Measurements from ENCODE around the gene CLEC16A.
A peak's percentile ranks its signal among the peaks of the same experiment; 100 is the strongest.

The CLEC16A gene

DNA sequence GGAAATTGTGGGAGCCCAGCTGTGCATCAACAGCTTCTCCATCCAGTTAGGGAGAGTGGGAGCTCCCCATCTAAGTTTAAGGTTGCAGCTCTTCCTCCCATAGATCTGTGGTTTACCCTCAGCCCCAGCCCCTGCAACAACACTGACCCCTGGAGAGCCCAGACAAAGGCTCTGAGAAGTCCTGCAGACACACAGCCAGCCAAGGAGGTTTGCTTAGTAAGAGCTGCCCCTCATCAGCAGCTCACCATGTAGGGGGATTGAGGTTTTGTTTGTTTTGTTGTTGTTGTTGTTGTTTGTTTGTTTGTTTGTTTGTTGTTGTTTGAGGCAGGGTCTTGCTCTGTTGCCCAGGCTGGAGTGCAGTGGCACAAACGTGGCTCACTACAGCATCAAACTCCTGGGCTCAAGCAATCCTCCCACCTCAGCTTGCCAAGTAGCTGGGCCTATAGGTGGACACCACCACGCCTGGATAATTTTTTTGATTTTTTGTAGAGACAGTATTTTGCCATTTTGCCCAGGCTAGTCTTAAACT is 138.6 kb downstream of the CLEC16A start:
- DNase-seq (ENCODE audit: low spot score) = no peak

- DNase-seq (ENCODE audit: low spot score) = no peak
These were observed 140.1 kb downstream of the CLEC16A start for GRCh38 chr16:11084484-11084875.

DNA sequence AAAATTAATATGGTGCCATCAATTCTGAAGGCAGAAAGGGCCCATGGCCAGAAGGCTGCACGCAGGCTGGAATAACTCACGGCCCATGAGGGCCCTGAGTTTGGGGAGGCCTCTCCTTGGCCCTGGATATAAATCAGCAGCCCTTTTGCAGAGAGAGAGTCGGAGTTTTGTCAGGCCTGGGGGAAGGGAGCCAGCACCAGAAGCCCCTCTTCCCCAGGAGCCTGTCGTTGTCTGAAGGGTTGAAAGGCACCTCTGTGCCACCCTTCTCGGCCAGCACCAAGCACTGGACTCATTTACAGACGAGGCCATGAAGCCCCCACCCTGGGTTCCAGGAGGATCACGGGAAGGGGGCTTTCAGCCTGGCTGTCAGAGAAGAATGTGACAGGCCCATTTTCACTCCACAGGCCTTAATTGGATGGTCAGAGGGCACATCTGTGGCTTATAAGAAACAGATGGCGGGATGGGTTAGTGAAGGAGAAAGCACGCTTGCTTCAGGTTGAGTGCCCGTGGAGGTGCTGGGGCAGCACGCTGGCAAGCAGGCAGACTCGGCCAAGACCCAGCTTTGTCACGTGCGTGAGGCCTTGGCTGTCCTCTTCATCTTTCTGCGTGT is 140.6 kb downstream of the CLEC16A start:
- DNase-seq (ENCODE audit: low spot score) = no peak

- no peak for DNase-seq (ENCODE audit: low spot score)
These were observed 141.6 kb downstream of the CLEC16A start for GRCh38 chr16:11085916-11086315.

- no peak for DNase-seq (ENCODE audit: low spot score)
These were observed 143.3 kb downstream of the CLEC16A start for GRCh38 chr16:11087691-11088073.

GRCh38 chr16:11088074-11088730 is 143.8 kb downstream of the CLEC16A start:
- DNase-seq (ENCODE audit: low spot score) = no peak

- no peak for DNase-seq (ENCODE audit: low spot score)
These were observed 144.5 kb downstream of the CLEC16A start for GRCh38 chr16:11088831-11089230.

DNA sequence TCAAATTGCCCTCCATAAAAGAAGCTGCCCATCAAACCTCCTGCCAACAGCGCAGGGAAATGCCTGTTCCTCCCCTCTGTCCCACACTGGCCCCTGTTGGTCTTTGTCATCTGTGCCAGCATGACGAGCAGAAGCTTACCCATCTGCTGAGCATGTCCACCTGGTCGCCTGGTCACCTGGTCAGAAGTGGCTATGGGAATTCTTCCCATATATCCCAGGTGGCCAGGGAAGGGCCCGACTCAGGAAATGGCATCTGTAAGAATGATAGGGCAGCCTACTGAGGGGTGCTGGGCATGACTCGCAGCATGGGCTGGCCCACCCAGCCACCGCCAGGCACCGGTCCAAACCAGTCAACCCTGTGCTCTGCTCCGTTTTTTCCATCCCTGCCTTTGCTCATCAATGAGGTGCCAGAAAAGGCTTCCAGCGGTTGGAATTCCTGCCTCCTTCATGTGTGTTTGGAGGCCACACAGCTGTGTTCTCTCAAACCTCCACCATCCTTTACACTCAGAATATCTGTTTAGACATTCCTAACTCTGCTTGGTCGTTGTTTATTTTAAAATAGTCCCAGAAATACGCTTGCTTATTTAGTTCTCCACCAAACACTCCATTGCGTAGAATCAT is 145.2 kb downstream of the CLEC16A start:
- DNase-seq (ENCODE audit: low spot score) = no peak

- no peak for DNase-seq (ENCODE audit: low spot score)
These were observed 145.9 kb downstream of the CLEC16A start for GRCh38 chr16:11090232-11090631.

- DNase-seq (ENCODE audit: low spot score) = no peak
These were observed 146.8 kb downstream of the CLEC16A start for GRCh38 chr16:11091021-11091785.

GRCh38 chr16:11092788-11093571 is 148.6 kb downstream of the CLEC16A start:
- DNase-seq (ENCODE audit: low spot score) = no peak

GRCh38 chr16:11093572-11094074 is 149.3 kb downstream of the CLEC16A start:
- DNase-seq (ENCODE audit: low spot score) = no peak

GRCh38 chr16:11094075-11094856 is 149.9 kb downstream of the CLEC16A start:
- no peak for DNase-seq (ENCODE audit: low spot score)

GRCh38 chr16:11094857-11095565 is 150.6 kb downstream of the CLEC16A start:
- DNase-seq (ENCODE audit: low spot score) = peak; percentile 26

DNA sequence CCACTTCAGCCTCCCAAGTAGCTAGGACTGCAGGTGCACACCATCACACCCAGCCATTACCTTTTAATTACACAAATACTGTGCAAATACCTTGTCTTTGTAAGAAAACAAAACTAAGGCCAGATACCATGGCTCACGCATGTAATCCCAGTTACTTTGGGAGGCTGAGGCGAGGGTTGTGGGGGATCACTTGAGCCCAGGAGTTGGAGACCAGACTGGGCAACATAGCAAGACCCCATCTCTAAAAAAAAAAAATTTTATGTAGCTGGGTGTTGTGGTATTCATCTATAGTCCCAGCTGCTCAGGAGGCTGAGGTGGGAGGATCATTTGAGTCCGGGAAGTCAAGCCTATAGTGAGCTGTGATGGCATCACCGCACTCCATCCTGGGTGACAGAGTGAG is 151.6 kb downstream of the CLEC16A start:
- DNase-seq (ENCODE audit: low spot score) = no peak

- no peak for DNase-seq (ENCODE audit: low spot score)
These were observed 152.9 kb downstream of the CLEC16A start for GRCh38 chr16:11097094-11097786.

- DNase-seq (ENCODE audit: low spot score) = no peak
These were observed 153.4 kb downstream of the CLEC16A start for GRCh38 chr16:11097787-11098167.

DNA sequence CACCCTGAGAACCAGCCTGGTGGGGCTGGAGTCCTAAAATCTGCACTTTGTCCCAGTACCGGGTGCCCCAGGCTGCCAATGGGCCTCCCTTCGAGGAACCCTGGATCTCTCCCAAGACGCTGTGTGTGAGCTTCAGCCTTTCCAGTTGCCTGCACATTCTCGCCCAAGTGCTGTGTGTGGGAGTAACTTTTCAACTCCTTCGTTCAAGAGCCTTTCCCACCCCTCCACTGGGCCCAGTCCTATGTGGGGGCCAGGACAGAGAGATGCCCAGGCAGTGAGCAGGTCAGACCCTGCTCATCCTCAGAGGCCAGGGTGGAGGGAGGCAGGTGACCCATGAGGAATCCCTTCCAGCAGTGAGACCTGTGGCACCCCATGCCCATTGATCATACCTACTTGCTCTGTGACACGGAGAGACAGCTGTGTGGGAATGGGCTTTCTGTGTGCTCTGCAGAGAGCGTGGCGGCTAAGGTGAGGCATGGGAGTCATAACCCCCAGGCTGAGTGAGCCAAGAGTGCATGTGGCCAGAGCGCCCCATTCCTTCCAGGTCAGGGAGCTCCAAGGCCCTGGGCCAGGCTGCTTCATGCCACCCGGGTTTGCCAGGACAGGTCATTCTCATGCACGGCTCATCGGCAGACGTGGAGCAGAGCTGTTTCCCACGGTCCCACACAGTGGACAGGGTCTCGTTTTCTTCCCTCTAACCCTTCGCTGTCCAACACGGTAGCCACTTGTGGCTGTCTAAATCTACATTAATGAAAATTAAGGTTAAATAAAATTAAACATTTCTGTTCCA is 154.4 kb downstream of the CLEC16A start:
- peak; percentile 18 for DNase-seq (ENCODE audit: low spot score)
